Measurements from ENCODE around the gene AGMAT. TPM values are rescaled to one million over a fixed set of nuclear protein-coding genes. Genes with fewer than 3 reads are reported as not detected.

The AGMAT gene
- total and polyA plus RNA-seq, 2 of the 13 experiments (the other 11 are each of a cell fraction or from before 2014, with no cell fraction given) = 59.1 to 174 TPM

DNA sequence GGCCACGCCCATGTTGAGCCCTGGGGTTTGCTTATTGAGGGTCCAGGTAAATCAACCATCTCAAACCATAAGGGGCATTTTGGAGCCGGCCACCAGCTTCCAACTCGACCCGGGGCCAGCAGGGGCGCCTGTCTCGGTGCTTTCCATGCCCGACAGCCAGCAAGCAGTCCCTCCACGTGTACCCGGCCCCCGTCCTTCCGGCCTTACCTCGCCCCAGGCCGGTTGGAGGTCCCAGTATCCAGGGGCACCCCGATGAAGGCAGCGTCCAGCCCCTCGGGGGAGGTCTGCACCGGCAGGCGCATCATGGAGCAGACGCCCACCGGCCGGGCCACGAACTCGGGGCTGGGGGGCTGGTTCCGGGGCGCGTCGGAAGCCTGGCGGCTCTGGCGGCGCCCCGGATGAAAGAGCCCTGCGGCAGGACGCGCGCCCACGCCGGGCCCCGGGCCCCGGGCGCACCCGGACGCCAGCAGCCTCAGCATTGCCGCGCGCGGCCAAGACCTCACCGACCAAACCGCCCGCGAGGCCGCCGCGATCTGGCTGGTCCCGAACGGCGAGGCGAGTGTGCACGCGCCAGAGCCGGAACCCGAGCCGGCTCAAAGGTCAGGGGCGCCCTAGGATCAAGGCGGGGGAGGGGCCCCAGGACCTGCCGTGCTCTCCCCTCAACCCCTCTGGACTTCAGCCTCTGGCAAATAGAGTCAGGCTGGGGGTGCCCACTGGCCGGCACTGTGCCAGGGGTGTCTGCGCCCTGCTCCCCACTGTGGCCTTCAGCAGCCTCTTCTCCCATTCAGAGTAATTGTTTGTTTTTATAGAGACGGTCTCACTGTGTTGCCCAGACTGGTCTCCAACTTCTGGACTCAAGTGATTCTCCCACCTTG is at the start of gene AGMAT (continued):
- TF ChIP-seq, protein P1, sequence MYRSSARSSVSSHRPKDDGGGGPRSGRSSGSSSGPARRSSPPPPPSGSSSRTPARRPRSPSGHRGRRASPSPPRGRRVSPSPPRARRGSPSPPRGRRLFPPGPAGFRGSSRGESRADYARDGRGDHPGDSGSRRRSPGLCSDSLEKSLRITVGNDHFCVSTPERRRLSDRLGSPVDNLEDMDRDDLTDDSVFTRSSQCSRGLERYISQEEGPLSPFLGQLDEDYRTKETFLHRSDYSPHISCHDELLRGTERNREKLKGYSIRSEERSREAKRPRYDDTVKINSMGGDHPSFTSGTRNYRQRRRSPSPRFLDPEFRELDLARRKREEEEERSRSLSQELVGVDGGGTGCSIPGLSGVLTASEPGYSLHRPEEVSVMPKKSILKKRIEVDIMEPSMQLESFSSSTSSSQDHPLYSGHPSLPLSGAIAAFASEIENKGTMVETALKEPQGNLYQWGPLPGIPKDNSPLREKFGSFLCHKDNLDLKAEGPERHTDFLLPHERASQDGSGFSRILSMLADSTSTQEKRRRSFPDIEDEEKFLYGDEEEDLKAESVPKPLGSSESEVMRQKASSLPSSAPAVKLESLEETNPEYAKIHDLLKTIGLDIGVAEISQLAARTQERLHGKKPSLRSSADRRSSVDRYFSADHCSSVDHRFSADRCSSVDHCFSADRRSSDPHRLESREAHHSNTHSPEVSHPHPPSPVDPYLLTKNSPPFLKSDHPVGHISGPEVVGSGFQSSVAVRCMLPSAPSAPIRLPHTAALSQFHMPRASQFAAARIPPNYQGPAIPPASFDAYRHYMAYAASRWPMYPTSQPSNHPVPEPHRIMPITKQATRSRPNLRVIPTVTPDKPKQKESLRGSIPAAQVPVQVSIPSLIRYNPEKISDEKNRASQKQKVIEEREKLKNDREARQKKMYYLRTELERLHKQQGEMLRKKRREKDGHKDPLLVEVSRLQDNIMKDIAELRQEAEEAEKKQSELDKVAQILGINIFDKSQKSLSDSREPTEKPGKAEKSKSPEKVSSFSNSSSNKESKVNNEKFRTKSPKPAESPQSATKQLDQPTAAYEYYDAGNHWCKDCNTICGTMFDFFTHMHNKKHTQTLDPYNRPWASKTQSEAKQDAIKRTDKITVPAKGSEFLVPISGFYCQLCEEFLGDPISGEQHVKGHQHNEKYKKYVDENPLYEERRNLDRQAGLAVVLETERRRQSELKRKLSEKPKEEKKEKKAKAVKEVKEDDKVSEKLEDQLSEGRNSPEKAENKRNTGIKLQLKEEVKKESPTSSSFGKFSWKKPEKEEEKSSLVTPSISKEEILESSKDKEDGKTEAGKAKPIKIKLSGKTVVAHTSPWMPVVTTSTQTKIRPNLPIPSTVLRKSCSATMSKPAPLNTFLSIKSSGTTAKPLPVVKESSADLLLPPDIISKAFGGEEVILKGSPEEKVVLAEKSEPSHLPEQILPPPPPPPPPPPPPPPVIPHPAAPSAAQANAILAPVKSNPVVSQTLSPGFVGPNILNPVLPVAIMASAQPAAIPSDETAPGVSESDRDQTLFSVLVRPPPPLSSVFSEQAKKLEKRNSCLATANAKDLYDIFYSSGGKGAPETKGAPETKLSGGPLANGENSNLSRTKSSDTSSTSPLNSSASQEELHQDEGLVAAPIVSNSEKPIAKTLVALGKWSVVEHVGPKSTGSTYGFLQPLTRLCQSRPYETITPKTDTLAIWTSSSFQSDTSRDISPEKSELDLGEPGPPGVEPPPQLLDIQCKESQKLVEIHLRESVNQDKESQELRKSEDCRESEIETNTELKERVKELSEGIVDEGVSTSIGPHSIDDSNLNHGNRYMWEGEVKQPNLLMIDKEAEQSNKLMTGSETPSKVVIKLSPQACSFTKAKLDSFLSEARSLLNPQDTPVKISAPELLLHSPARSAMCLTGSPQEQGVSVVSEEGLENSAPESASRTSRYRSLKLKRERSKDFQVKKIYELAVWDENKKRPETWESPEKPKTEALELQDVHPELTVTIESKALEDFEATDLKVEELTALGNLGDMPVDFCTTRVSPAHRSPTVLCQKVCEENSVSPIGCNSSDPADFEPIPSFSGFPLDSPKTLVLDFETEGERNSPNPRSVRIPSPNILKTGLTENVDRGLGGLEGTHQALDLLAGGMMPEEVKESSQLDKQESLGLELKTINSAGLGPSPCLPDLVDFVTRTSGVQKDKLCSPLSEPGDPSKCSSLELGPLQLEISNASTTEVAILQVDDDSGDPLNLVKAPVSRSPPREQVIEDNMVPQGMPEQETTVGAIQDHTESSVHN (CRISPR knock-in tag; IDR thresholded peaks at IDR 0.05) = 0 out of 2 replicates have a peak, but pooled peaks have one; percentile 52
- TF ChIP-seq HES4 (CRISPR knock-in tag; IDR thresholded peaks at IDR 0.05; ENCODE audit: borderline replicate concordance) = peak; percentile 89; the same call in 1 of the 2 replicates
- peak; percentile 38; the same call in 1 of the 2 replicates for TF ChIP-seq TGIF2 (CRISPR knock-in tag; IDR thresholded peaks at IDR 0.05)
- TF ChIP-seq THAP11 (CRISPR knock-in tag; IDR thresholded peaks at IDR 0.05) = peak; percentile 73
- TF ChIP-seq POLR2A (IDR thresholded peaks at IDR 0.05; ENCODE audit: insufficient read depth in 1 of 2, low read depth in 2 of 2, low read length in 2 of 2) = peak; percentile 88 to 93
- TF ChIP-seq ZBTB38 (CRISPR knock-in tag; IDR thresholded peaks at IDR 0.05) = peak; percentile 87
- TF ChIP-seq RBFOX2 (IDR thresholded peaks at IDR 0.05; ENCODE audit: low read depth, low read length) = peak; percentile 98
- TF ChIP-seq ZNF879 (CRISPR knock-in tag; IDR thresholded peaks at IDR 0.05) = peak; percentile 70; the same call in 1 of the 2 replicates
- TF ChIP-seq DNMT1 (CRISPR knock-in tag; IDR thresholded peaks at IDR 0.05) = no peak; the same call in 1 of the 2 replicates
- TF ChIP-seq ZNF614 (CRISPR knock-in tag; IDR thresholded peaks at IDR 0.05; ENCODE audit: borderline replicate concordance) = peak; percentile 83
- peak; percentile 98 for TF ChIP-seq MTA1 (CRISPR knock-in tag; IDR thresholded peaks at IDR 0.05; ENCODE audit: borderline replicate concordance)
- TF ChIP-seq TBX3 (IDR thresholded peaks at IDR 0.05; ENCODE audit: borderline replicate concordance) = peak; percentile 38; the same call in 1 of the 2 replicates
- TF ChIP-seq ZNF329 (CRISPR knock-in tag; IDR thresholded peaks at IDR 0.05; ENCODE audit: low read depth) = no peak
- TF ChIP-seq KLF6 (CRISPR knock-in tag; IDR thresholded peaks at IDR 0.05) = peak; percentile 66; the same call in 1 of the 2 replicates
- peak; percentile 94 for TF ChIP-seq SAP130 (CRISPR knock-in tag; IDR thresholded peaks at IDR 0.05; ENCODE audit: low read depth)
- peak; percentile 66 for TF ChIP-seq KMT2B (CRISPR knock-in tag; IDR thresholded peaks at IDR 0.05)
- peak; percentile 83 for TF ChIP-seq HIVEP1 (CRISPR knock-in tag; IDR thresholded peaks at IDR 0.05)
- TF ChIP-seq, protein P2, sequence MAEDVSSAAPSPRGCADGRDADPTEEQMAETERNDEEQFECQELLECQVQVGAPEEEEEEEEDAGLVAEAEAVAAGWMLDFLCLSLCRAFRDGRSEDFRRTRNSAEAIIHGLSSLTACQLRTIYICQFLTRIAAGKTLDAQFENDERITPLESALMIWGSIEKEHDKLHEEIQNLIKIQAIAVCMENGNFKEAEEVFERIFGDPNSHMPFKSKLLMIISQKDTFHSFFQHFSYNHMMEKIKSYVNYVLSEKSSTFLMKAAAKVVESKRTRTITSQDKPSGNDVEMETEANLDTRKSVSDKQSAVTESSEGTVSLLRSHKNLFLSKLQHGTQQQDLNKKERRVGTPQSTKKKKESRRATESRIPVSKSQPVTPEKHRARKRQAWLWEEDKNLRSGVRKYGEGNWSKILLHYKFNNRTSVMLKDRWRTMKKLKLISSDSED (CRISPR knock-in tag; IDR thresholded peaks at IDR 0.05) = no peak
- TF ChIP-seq TARDBP (CRISPR knock-in tag; IDR thresholded peaks at IDR 0.05) = peak; percentile 74
